OCI-LY7 (cell line): ENCODE data around the gene LHFPL6.

Experiments
- CTCF ChIP-seq: fragments of 200-600 bp; sonication (generic); conservative IDR thresholded peaks from 2 replicates; pipeline ENCODE4 v1.5.1; 2014; ENCODE audit warnings: mild to moderate bottlenecking, antibody characterized with exemption, low read length, moderate library complexity, mixed read lengths
- EZH2phosphoT487 ChIP-seq: fragments of 200-600 bp; sonication (generic); IDR thresholded peaks from 2 replicates; pipeline ENCODE4 v1.6.1; 2018; ENCODE audit warnings: low read depth, borderline replicate concordance, mild to moderate bottlenecking, mixed run types, antibody characterized with exemption, low read length, moderate library complexity, mixed read lengths

GRCh38 chr13:39405596-39406205 is 197.3 kb downstream of the LHFPL6 start:
- TF ChIP-seq CTCF = no peak
- no peak for TF ChIP-seq EZH2phosphoT487
